Smooth muscle cell (in vitro differentiated cells): Measurements from ENCODE around the gene ANTXR1. TPM values are rescaled to one million over a fixed set of nuclear protein-coding genes. Genes with fewer than 3 reads are reported as not detected.

Source experiments
- DNase-seq: peaks from one replicate; lab custom pipeline; 2025; ENCODE audit not compliant: unreplicated experiment; lab: John Stamatoyannopoulos, UW
- H2AFZ ChIP-seq: fragments of 200-600 bp; sonication (generic); 2 replicates; pipeline ENCODE4 v1.6.0; 2016; ENCODE audit warnings: antibody characterized with exemption, low read depth, mild to moderate bottlenecking
- H3F3A ChIP-seq: fragments of 200-600 bp; sonication (generic); 2 replicates; pipeline ENCODE4 v1.6.0; 2017; ENCODE audit warnings: antibody characterized with exemption, low read depth
- H3K27ac ChIP-seq: fragments of 200-600 bp; sonication (generic); 2 replicates; pipeline ENCODE4 v1.5.1; 2016; ENCODE audit warnings: low read depth, mild to moderate bottlenecking
- H3K27me3 ChIP-seq: fragments of 200-600 bp; sonication (generic); 2 replicates; pipeline ENCODE4 v1.6.1; 2016; ENCODE audit warnings: low read depth, mild to moderate bottlenecking
- H3K36me3 ChIP-seq: fragments of 200-600 bp; sonication (generic); 2 replicates; pipeline ENCODE4 v1.5.1; 2016; ENCODE audit warnings: low read depth
- H3K4me1 ChIP-seq: fragments of 200-600 bp; sonication (generic); 2 replicates; pipeline ENCODE4 v1.5.1; 2016; ENCODE audit warnings: low read depth
- H3K4me2 ChIP-seq: fragments of 200-600 bp; sonication (generic); 2 replicates; pipeline ENCODE4 v1.6.0; 2016; ENCODE audit warnings: mild to moderate bottlenecking
- H3K4me3 ChIP-seq: fragments of 200-600 bp; sonication (generic); 2 replicates; pipeline ENCODE4 v1.5.1; 2016; ENCODE audit warnings: mild to moderate bottlenecking
- H3K79me2 ChIP-seq: fragments of 200-600 bp; sonication (generic); 2 replicates; pipeline ENCODE4 v1.6.0; 2016; ENCODE audit warnings: low read depth, mild to moderate bottlenecking
- H3K9ac ChIP-seq: fragments of 200-600 bp; sonication (generic); 2 replicates; pipeline ENCODE4 v1.6.0; 2016; ENCODE audit warnings: low read depth
- H3K9me3 ChIP-seq: fragments of 200-600 bp; sonication (generic); replicated peaks from 2 replicates; pipeline ENCODE4 v1.5.1; 2016; ENCODE audit warnings: low read depth
- H4K20me1 ChIP-seq: fragments of 200-600 bp; sonication (generic); 2 replicates; pipeline ENCODE4 v1.6.0; 2016; ENCODE audit warnings: low read depth
- whole genome bisulfite sequencing: methylation state at CpG from one replicate; pipeline ENCODE4 v1.1.7; 2016; ENCODE audit warnings: low lambda C conversion rate; 5-methylcytosine and 5-hydroxymethylcytosine counted together
- polyA plus RNA-seq: library from polyadenylated mRNA; unstranded; fragments of >200 nt; fragmentation: Nextera tagmentation; extraction: Ambion mirVana; gene quantifications from 2 replicates; pipeline ENCODE4 v1.2.1, GENCODE V29; 2016
- total RNA-seq: library from RNA; depleted of rRNA; stranded (reverse); fragments of >200 nt; gene quantifications from 2 replicates; pipeline ENCODE4 v1.2.3, GENCODE V29; 2014
- TF ChIP-seq, protein P1 (sequence below): fragments of 200-600 bp; sonication (generic); IDR thresholded peaks from 2 replicates; pipeline ENCODE4 v1.5.1; 2017; ENCODE audit warnings: borderline replicate concordance, mild to moderate bottlenecking, antibody characterized with exemption; ENCODE audit not compliant: insufficient read depth, poor library complexity, severe bottlenecking

ANTXR1 gene
- total and polyA plus RNA-seq, 2 experiments from 2014 or later = 292 to 309 TPM

DNA sequence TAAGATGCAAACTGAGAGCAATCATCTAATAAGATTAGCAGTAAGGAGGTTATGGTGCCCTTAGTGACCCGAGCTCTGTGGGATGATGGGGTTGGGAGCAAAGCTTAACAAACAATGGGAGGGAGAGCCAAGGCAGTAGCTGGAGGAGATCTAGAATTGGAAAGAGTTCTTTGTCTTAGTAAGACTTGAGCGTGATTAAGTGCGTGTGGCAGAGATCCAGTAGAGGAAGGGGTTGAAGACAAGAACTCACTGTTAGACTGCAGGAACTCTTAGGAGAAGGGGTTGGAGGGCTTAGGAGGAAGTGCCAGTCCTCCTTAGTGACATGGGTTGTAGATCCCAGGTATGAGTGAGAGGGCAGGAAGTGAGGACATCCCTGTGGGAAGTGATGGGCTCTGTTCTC is 189.3 kb downstream of the ANTXR1 start:
- 98% methylated on average over 3 of the region's 3 CpGs for WGBS
- TF ChIP-seq, protein P1, sequence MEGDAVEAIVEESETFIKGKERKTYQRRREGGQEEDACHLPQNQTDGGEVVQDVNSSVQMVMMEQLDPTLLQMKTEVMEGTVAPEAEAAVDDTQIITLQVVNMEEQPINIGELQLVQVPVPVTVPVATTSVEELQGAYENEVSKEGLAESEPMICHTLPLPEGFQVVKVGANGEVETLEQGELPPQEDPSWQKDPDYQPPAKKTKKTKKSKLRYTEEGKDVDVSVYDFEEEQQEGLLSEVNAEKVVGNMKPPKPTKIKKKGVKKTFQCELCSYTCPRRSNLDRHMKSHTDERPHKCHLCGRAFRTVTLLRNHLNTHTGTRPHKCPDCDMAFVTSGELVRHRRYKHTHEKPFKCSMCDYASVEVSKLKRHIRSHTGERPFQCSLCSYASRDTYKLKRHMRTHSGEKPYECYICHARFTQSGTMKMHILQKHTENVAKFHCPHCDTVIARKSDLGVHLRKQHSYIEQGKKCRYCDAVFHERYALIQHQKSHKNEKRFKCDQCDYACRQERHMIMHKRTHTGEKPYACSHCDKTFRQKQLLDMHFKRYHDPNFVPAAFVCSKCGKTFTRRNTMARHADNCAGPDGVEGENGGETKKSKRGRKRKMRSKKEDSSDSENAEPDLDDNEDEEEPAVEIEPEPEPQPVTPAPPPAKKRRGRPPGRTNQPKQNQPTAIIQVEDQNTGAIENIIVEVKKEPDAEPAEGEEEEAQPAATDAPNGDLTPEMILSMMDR = no peak
- Histone ChIP-seq H4K20me1 (no peaks in the 10 kb centered on the region), H3K79me2 (no peaks in the 10 kb centered on the region), H3K9ac (no peak overlapping the region), H2AFZ (no peak overlapping the region), H3K4me2 (no peak overlapping the region), H3K9me3 (no peaks in the 10 kb centered on the region), H3F3A (peaks cover 13% of the 10 kb centered on the region), H3K4me3 (no peak overlapping the region), H3K27me3 (no peaks in the 10 kb centered on the region), H3K27ac (peak overlapping the region; percentile 25), H3K4me1 (no peaks in the 10 kb centered on the region), H3K36me3 (peaks cover 16% of the 10 kb centered on the region)
- DNase-seq = no peak

DNA sequence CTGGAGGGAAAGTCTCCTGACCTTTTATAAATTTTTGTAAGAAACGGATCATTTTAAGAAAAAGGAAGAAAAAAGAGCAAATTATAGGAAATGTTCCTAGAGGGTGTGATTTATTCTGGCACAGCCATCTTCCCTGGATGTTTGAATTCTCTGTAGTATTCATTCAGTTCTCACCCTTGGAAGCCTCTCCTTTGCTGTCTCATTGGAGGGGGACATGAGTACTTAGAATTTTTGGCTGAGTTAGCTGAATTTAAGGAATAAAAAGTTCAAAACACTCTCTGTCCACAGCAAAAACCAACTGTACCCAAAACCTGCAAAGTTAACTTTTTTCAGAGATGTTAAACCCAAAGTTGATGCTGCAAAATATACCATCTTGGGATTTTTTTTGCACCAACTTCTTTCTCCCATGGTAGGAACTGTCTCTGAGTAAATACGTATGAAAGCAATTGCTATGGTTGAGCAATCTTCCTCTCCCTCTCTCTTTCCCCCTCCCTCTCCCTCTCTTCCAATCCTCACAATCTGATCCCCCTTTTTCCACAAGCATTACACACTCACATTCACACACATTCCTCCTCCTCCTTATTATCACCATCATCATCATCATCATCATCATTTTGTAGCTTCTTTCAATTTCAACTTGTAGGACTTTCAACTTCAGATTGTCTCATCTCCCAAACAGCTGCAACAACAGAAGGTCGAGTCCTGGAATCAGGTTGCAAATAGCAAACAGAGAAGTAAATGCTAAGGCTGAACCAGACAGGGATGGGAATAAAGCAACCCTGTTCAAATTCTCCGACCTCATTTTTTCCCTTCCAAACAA is 190.4 kb downstream of the ANTXR1 start:
- no peak overlapping the region for H3K9ac ChIP-seq

DNA sequence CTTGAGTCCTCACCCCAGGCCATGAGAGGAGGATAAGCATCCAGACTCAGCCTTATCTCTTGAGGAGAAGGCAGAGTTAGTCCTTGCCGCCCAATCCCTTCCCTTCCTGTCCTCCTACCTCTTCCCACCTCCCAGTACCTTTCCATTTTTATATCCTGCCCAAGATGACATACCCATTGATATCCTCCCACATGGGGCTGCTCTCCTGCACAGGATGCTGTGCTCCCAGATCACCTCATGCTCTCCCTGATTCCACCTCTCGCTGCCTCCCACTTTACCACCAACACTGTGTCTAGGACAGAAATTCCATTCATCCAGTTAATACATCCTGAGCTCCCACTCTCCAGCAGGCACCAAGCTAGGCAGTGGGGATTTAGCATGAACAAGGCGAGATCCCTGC is 191.7 kb downstream of the ANTXR1 start:
- TF ChIP-seq, protein P1 = no peak
- no peaks in the 10 kb centered on the region for H3K27me3 ChIP-seq
- no peak overlapping the region for H3K4me3 ChIP-seq
- peaks cover 2% of the 10 kb centered on the region for H3F3A ChIP-seq
- no peak overlapping the region for H3K9ac ChIP-seq
- H3K27ac ChIP-seq = peak overlapping the region; percentile 56
- H3K79me2 ChIP-seq = no peaks in the 10 kb centered on the region
- DNase-seq = no peak
- H4K20me1 ChIP-seq = no peaks in the 10 kb centered on the region
- 79% methylated on average over 3 of the region's 3 CpGs for WGBS
- H3K9me3 ChIP-seq = no peaks in the 10 kb centered on the region
- no peak overlapping the region for H2AFZ ChIP-seq
- H3K4me2 ChIP-seq = no peak overlapping the region
- peaks cover 6% of the 10 kb centered on the region for H3K36me3 ChIP-seq
- H3K4me1 ChIP-seq = no peaks in the 10 kb centered on the region

More for the DNA sequence above, 190.4 kb downstream of the ANTXR1 start:
- DNase-seq = no peak
- H3K79me2 ChIP-seq = no peaks in the 10 kb centered on the region
- no peaks in the 10 kb centered on the region for H3K4me1 ChIP-seq
- no peaks in the 10 kb centered on the region for H4K20me1 ChIP-seq
- no peaks in the 10 kb centered on the region for H3K9me3 ChIP-seq
- TF ChIP-seq, protein P1 = no peak
- 85% methylated on average over 4 of the region's 4 CpGs for WGBS
- H3K27ac ChIP-seq = no peak overlapping the region
- peaks cover 7% of the 10 kb centered on the region for H3F3A ChIP-seq
- H3K4me2 ChIP-seq = no peak overlapping the region
- no peak overlapping the region for H2AFZ ChIP-seq
- H3K36me3 ChIP-seq = peaks cover 12% of the 10 kb centered on the region
- H3K27me3 ChIP-seq = no peaks in the 10 kb centered on the region
- no peak overlapping the region for H3K4me3 ChIP-seq

DNA sequence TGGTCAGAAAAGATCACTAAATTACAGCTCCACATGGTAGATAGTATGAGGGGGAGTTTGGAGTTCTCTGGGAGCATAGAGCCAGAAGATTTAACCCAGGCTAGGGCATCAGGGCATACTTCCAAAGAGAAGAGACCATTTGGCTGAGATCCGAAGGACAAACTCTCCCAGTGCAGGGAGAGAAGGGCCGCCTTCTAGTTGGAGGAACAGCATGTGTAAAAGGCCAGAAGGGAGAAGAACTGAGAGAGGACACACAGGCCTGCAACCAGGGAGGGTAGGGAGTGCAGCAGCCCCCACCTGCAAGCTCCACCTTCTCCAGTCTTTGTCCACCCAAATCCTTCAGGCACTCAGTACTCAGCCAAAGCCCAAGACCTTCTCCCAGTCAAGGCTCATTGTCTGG is 192.1 kb downstream of the ANTXR1 start:
- H3K79me2 ChIP-seq = no peaks in the 10 kb centered on the region
- no peaks in the 10 kb centered on the region for H3K27me3 ChIP-seq
- TF ChIP-seq, protein P1 = no peak
- H3K9ac ChIP-seq = no peak overlapping the region
- H4K20me1 ChIP-seq = no peaks in the 10 kb centered on the region
- H3K9me3 ChIP-seq = no peaks in the 10 kb centered on the region
- no peak overlapping the region for H3K4me2 ChIP-seq
- H3K36me3 ChIP-seq = peaks cover 6% of the 10 kb centered on the region
- H3F3A ChIP-seq = peaks cover 2% of the 10 kb centered on the region
- WGBS = 100% methylated on average over 2 of the region's 2 CpGs
- H3K4me3 ChIP-seq = no peak overlapping the region
- DNase-seq = no peak
- H3K27ac ChIP-seq = peak overlapping the region; percentile 56
- no peak overlapping the region for H2AFZ ChIP-seq
- no peaks in the 10 kb centered on the region for H3K4me1 ChIP-seq
